ENCODE data around the gene CDYL2.

Gene CDYL2

DNA sequence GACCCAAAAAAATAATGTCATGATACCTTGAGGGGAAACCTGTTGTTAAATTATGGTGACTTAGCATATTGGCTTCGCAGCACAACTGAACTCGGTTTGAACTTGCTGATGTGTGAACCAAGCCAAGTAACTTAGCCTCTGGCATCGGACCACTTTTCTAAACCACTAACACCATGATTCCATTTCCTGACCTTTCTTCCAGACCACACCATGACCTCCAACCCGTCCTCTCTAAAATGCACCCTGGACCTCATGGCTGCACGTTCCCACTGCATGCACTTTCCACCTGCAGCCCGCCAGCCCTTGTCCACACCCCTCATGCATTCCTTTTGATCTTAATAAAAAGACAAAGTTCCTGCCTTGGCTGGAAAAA is 234.3 kb downstream of the CDYL2 start:
- no peak overlapping the region for H3K4me3 ChIP-seq
- no peaks in the 10 kb centered on the region for H3K9me3 ChIP-seq (ENCODE audit: low read depth, low read length)
- no peak overlapping the region for H3K27ac ChIP-seq
- H3K36me3 ChIP-seq (ENCODE audit: insufficient read depth, low read length), result no peaks in the 10 kb centered on the region
- TF ChIP-seq POLR2AphosphoS5 (IDR thresholded peaks at IDR 0.05; ENCODE audit: borderline replicate concordance, low read depth, low read length) (no peak), FOXP2 (optimal IDR thresholded peaks at IDR 0.05; ENCODE audit: control extremely low read depth, extremely low read length, insufficient read depth) (no peak), EZH2 (IDR thresholded peaks at IDR 0.05) (no peak)
- DNase-seq (ENCODE audit: low read depth, low spot score), result no peak
- no peak overlapping the region for H3K9ac ChIP-seq (ENCODE audit: insufficient read length)

DNA sequence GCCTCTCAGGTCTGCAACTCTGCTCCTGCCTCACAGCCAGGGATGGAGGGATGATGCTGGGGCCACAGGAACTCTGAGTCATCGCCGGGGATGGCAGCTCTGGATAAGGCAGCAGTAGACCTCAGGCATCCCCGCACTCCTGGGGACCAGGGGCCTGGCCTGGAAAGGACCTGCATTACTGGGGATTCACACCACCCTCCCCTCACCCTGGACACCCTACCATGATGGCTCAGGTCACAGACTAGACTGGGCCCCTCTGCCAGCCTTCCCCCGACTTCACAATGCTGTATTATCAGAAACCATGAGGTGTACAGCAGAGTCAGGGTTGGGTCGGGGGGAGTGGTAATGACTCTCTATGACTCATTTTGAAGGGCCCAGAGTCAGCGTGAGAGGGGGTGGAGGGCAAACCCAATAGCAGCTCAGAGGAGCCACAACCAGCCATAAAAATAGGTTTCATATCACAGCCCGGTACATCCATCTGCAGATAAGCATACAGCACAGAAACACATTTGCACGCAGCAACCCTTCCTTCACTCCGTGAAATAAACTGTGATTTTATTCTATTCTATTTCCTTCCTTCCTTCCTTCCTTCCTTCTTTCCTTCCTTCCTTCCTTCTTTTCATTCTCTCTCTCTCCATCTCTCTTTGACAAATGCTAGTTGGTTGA is 234.8 kb downstream of the CDYL2 start:
- TF ChIP-seq EZH2 (IDR thresholded peaks at IDR 0.05), result no peak
- no peak for DNase-seq (ENCODE audit: low read depth, low spot score)
- H3K36me3 ChIP-seq (ENCODE audit: insufficient read depth, low read length), result no peaks in the 10 kb centered on the region
- H3K9ac ChIP-seq (ENCODE audit: insufficient read length), result no peak overlapping the region
- H3K9me3 ChIP-seq (ENCODE audit: low read depth, low read length), result no peaks in the 10 kb centered on the region
- H3K4me3 ChIP-seq, result no peak overlapping the region
- H3K27ac ChIP-seq, result no peak overlapping the region

DNA sequence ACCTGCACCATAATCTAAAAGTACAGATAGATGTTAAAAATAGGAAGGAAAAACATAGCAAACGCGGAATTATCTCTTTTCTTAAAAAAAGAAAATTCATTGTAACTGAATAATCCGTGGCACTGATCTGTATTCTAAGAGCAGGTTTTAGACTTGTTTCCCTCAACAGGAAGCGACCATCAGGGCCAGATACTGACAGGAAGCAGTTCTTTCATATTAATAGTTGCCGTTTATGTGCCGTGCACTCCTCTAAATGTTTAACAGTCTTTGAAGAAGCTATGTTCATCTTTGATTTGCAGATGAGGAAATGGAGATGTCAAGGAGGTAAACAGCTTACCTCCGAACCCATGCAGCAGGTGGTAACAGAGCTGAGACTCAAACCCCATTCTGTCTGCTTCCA is 240.0 kb downstream of the CDYL2 start:
- no peak overlapping the region for H3K9ac ChIP-seq (ENCODE audit: insufficient read length)
- no peak for DNase-seq (ENCODE audit: low read depth, low spot score)
- TF ChIP-seq POLR2AphosphoS5 (IDR thresholded peaks at IDR 0.05; ENCODE audit: borderline replicate concordance, low read depth, low read length) (no peak), FOXP2 (optimal IDR thresholded peaks at IDR 0.05; ENCODE audit: control extremely low read depth, extremely low read length, insufficient read depth) (no peak), EZH2 (IDR thresholded peaks at IDR 0.05) (no peak)
- H3K9me3 ChIP-seq (ENCODE audit: low read depth, low read length), result no peaks in the 10 kb centered on the region
- H3K4me3 ChIP-seq, result no peak overlapping the region
- H3K36me3 ChIP-seq (ENCODE audit: insufficient read depth, low read length), result no peaks in the 10 kb centered on the region
- H3K27ac ChIP-seq, result no peak overlapping the region

DNA sequence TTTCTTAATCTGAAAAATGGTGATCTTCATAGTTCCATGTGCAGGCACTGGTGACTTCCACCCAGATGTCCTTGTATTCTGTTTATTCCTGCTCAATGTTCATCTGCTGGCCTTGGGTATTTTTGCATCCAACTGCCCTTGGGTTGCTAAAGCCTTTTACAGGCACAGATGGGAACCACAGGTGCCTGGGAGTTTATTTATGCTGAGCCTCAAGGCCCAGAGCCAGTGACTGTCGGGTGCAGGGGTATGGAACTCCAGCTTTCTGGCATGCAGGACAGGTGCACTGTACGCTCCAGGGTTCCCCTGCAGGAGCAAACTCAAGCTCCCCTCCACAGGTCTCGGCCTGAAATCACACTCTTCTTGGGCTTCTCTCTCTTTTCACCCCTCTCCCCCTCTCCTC is 241.3 kb downstream of the CDYL2 start:
- no peak overlapping the region for H3K27ac ChIP-seq
- no peaks in the 10 kb centered on the region for H3K36me3 ChIP-seq (ENCODE audit: insufficient read depth, low read length)
- no peaks in the 10 kb centered on the region for H3K9me3 ChIP-seq (ENCODE audit: low read depth, low read length)
- DNase-seq (ENCODE audit: low read depth, low spot score), result no peak
- no peak overlapping the region for H3K9ac ChIP-seq (ENCODE audit: insufficient read length)
- TF ChIP-seq EZH2 (IDR thresholded peaks at IDR 0.05) (no peak), FOXP2 (optimal IDR thresholded peaks at IDR 0.05; ENCODE audit: control extremely low read depth, extremely low read length, insufficient read depth) (no peak), POLR2AphosphoS5 (IDR thresholded peaks at IDR 0.05; ENCODE audit: borderline replicate concordance, low read depth, low read length) (no peak)
- no peak overlapping the region for H3K4me3 ChIP-seq

DNA sequence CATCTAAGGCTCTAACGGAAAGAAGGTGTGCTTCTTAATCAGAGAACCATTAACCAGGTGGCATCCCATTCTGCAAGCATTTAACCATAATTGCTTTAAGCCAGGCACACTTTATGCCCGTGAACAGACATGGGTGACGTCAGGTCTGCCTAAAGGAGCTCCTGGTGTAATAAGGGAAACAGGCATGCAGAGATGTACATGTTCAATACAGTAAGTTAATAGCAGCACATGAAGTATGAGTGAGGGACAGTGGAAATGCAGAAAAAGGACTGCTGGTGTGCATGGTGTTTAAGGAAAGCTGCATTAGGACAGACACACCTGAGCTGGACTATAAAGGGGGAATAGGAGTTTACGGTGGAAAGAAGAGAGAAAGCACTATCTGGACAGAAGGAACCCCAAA is 245.0 kb downstream of the CDYL2 start:
- TF ChIP-seq EZH2 (IDR thresholded peaks at IDR 0.05), result no peak
- H3K9ac ChIP-seq (ENCODE audit: insufficient read length), result no peak overlapping the region
- H3K9me3 ChIP-seq (ENCODE audit: low read depth, low read length), result no peaks in the 10 kb centered on the region
- H3K4me3 ChIP-seq, result no peak overlapping the region
- H3K36me3 ChIP-seq (ENCODE audit: insufficient read depth, low read length), result no peaks in the 10 kb centered on the region
- DNase-seq (ENCODE audit: low read depth, low spot score), result no peak
- no peak overlapping the region for H3K27ac ChIP-seq

DNA sequence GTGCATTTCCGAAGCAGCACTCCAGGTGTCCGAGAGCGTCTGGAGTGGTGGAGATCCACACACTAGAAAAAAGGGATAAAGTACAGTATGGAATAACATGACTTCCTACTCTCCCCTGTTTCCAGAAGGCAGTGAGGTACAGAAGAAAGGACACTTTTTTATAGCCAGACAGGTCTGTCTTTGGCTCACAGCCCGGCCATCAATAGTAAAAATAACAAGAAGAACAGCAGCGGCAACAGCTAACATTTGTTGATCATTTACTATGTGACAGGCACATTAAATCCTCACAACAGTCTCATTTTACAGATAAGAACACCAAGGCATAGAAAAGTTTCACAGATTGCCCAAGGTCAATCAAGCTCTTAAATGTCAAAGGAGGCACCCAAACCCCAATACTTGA is 247.4 kb downstream of the CDYL2 start:
- Histone ChIP-seq H3K4me3 (no peak overlapping the region), H3K9ac (ENCODE audit: insufficient read length) (no peak overlapping the region), H3K36me3 (ENCODE audit: insufficient read depth, low read length) (no peaks in the 10 kb centered on the region), H3K27ac (no peak overlapping the region), H3K9me3 (ENCODE audit: low read depth, low read length) (no peaks in the 10 kb centered on the region)
- TF ChIP-seq POLR2AphosphoS5 (IDR thresholded peaks at IDR 0.05; ENCODE audit: borderline replicate concordance, low read depth, low read length), result no peak
- TF ChIP-seq FOXP2 (optimal IDR thresholded peaks at IDR 0.05; ENCODE audit: control extremely low read depth, extremely low read length, insufficient read depth), result no peak
- no peak for TF ChIP-seq EZH2 (IDR thresholded peaks at IDR 0.05)
- DNase-seq (ENCODE audit: low read depth, low spot score), result no peak

DNA sequence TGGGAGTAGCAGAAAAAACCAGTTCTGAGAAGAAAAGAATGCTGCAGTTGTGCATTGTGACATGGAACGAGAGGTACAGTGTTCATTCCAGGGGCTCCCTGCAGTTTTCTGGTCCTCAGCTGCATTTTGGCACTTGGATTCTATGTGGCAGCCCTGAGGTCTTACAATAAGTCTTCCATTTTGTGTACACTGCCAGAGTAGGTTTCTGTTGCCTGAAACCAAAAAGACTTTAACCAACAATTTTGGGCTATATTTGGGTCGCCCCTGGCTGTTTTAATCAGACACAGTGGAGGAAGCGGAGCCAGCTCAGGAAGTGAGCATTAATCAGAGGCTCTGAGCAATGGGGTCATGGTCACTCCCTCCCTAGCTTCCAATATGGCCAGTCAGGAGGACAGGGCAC is 247.9 kb downstream of the CDYL2 start:
- Histone ChIP-seq H3K9ac (ENCODE audit: insufficient read length) (no peak overlapping the region), H3K9me3 (ENCODE audit: low read depth, low read length) (no peaks in the 10 kb centered on the region), H3K4me3 (no peak overlapping the region), H3K27ac (no peak overlapping the region), H3K36me3 (ENCODE audit: insufficient read depth, low read length) (no peaks in the 10 kb centered on the region)
- TF ChIP-seq EZH2 (IDR thresholded peaks at IDR 0.05), result no peak
- TF ChIP-seq POLR2AphosphoS5 (IDR thresholded peaks at IDR 0.05; ENCODE audit: borderline replicate concordance, low read depth, low read length), result no peak
- DNase-seq (ENCODE audit: low read depth, low spot score), result no peak

DNA sequence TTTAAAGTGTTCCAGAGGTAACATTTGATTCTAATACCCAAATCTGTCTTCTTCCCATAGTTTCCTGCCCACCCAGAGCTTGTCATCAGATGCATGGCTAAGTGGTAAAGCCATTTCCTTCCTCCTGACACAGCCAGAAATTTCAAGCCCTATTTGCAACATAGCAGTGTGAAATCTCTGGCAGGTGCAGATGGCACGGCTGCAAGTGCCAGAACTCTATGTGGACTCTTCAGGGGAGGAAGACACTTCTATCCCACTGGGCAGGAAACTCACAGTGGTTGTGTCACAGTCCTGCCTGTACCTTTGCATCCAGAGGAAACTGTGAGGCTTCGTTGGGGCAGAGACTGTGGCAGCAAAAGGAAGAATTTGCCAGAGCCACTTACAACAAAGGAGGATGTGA is 250.4 kb downstream of the CDYL2 start:
- TF ChIP-seq POLR2AphosphoS5 (IDR thresholded peaks at IDR 0.05; ENCODE audit: borderline replicate concordance, low read depth, low read length) (no peak), FOXP2 (optimal IDR thresholded peaks at IDR 0.05; ENCODE audit: control extremely low read depth, extremely low read length, insufficient read depth) (no peak), EZH2 (IDR thresholded peaks at IDR 0.05) (no peak)
- Histone ChIP-seq H3K36me3 (ENCODE audit: insufficient read depth, low read length) (no peaks in the 10 kb centered on the region), H3K9me3 (ENCODE audit: low read depth, low read length) (no peaks in the 10 kb centered on the region), H3K4me3 (no peak overlapping the region), H3K9ac (ENCODE audit: insufficient read length) (no peak overlapping the region), H3K27ac (no peak overlapping the region)
- no peak for DNase-seq (ENCODE audit: low read depth, low spot score)

DNA sequence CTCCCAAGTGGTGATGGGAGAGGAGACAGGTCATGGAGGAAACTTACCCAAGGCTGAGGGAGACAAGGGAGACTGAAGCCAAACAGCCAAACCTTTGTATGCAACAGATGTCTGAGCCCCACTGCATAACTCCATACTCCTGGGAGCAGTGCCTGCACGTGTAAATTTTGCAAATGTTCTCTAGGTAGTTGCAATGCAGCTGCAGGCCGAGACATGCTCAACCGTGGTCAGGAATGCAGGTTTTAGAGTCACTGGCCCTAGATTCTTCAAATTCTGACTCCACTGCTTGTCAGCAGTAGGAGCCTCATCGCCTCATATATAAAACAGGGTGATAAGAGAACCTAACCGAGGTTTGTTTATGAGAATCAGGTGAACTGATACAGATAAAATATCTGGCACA is 252.1 kb downstream of the CDYL2 start:
- Histone ChIP-seq H3K27ac (no peak overlapping the region), H3K4me3 (no peak overlapping the region), H3K9ac (ENCODE audit: insufficient read length) (no peak overlapping the region), H3K9me3 (ENCODE audit: low read depth, low read length) (no peaks in the 10 kb centered on the region), H3K36me3 (ENCODE audit: insufficient read depth, low read length) (no peaks in the 10 kb centered on the region)
- DNase-seq (ENCODE audit: low read depth, low spot score), result no peak
- TF ChIP-seq FOXP2 (optimal IDR thresholded peaks at IDR 0.05; ENCODE audit: control extremely low read depth, extremely low read length, insufficient read depth) (no peak), POLR2AphosphoS5 (IDR thresholded peaks at IDR 0.05; ENCODE audit: borderline replicate concordance, low read depth, low read length) (no peak), EZH2 (IDR thresholded peaks at IDR 0.05) (no peak)
